ENCODE results near the gene FBXW4.

FBXW4 gene

DNA sequence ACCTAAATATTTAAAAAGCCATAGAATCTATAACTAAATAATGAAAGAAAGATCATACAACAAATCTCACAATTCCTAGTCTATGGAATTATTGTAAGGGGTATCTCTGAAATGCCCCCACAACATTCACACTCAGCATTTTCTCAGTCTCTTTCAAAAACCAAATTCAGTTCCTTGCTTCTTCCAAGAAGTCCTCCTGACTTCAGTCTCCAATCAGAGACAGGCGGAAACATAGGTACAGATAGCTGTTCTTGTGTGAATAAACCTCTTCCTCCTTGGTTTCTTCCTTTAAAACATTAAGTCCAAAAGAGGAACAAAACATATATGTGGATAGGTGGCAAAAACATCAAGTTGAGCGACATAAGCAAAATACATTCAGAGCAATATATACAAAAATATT is 13.9 kb upstream of the FBXW4 start:
- no peak for DNase-seq (ENCODE audit: extremely low spot score)
- ChIA-PET POLR2A (interaction anchor here (0.9 to 1.6 kb wide), 2 partner anchors 13 to 15 kb away, joined by 5 to 7 read pairs; partner anchors contain the start of gene FBXW4), CTCF (no interaction called here)
- TF ChIP-seq LEF1 (IDR thresholded peaks at IDR 0.05; ENCODE audit: borderline replicate concordance) = no peak
- no peak for TF ChIP-seq ARNT (IDR thresholded peaks at IDR 0.05)
- TF ChIP-seq L3MBTL2 (conservative IDR thresholded peaks at IDR 0.05) = no peak
- no peak for TF ChIP-seq CTBP1 (IDR thresholded peaks at IDR 0.05; ENCODE audit: borderline replicate concordance)
- TF ChIP-seq TARDBP (IDR thresholded peaks at IDR 0.05) = no peak
- no peak for TF ChIP-seq SUZ12 (IDR thresholded peaks at IDR 0.05)
- no peak for TF ChIP-seq FOXM1 (IDR thresholded peaks at IDR 0.05; ENCODE audit: borderline replicate concordance)
- no peak for TF ChIP-seq BHLHE40 (IDR thresholded peaks at IDR 0.05; ENCODE audit: borderline replicate concordance)
- no peak for TF ChIP-seq FOXK2 (IDR thresholded peaks at IDR 0.05)

- TF ChIP-seq FOXM1 (IDR thresholded peaks at IDR 0.05; ENCODE audit: borderline replicate concordance) = no peak
- no peak for TF ChIP-seq FOXK2 (IDR thresholded peaks at IDR 0.05)
- no peak for TF ChIP-seq ELF4 (IDR thresholded peaks at IDR 0.05)
- TF ChIP-seq TARDBP (IDR thresholded peaks at IDR 0.05) = no peak
- no peak for TF ChIP-seq BHLHE40 (IDR thresholded peaks at IDR 0.05; ENCODE audit: borderline replicate concordance)
- no peak for TF ChIP-seq LEF1 (IDR thresholded peaks at IDR 0.05; ENCODE audit: borderline replicate concordance)
- no peak for TF ChIP-seq NFRKB (IDR thresholded peaks at IDR 0.05)
- no peak for TF ChIP-seq CTBP1 (IDR thresholded peaks at IDR 0.05; ENCODE audit: borderline replicate concordance)
- no peak for TF ChIP-seq ZNF384 (IDR thresholded peaks at IDR 0.05)
- no peak for TF ChIP-seq HDGF (IDR thresholded peaks at IDR 0.05; ENCODE audit: borderline replicate concordance)
- no peak for TF ChIP-seq ARNT (IDR thresholded peaks at IDR 0.05)
- no peak for TF ChIP-seq FOXA1 (IDR thresholded peaks at IDR 0.05)
- TF ChIP-seq L3MBTL2 (conservative IDR thresholded peaks at IDR 0.05) = no peak
- no peak for DNase-seq (ENCODE audit: extremely low spot score)
- ChIA-PET POLR2A (no interaction called here), CTCF (no interaction called here)
Measured at GRCh38 chr10:101708073-101708472, 13.1 kb upstream of the FBXW4 start.

DNA sequence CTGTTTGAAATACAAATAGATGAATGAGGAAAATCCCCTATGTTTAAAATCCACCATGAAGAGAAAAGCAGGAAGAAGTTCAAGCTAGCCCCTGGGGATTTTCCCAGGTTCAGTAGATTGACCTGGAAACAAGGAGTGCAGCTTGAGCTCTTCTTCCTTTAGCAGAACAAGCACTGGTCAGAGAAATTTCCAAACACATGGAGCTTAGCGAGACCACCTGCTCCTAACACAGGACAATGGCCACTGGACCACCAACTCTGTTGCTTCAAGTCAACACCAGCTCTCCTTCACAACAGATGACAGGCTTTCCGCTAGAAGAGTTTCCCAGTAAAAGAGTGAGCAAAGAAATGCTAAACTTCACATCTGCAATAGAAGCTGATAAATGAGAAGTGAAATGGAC is 9.4 kb upstream of the FBXW4 start:
- DNase-seq (ENCODE audit: extremely low spot score) = no peak
- no peak for TF ChIP-seq ZNF384 (IDR thresholded peaks at IDR 0.05)
- no peak for TF ChIP-seq BHLHE40 (IDR thresholded peaks at IDR 0.05; ENCODE audit: borderline replicate concordance)
- ChIA-PET CTCF (interaction anchor here (1.3 kb wide), 1 partner anchor 137 kb away, joined by 3 read pairs; no protein-coding TSS in a partner anchor), POLR2A (no interaction called here)

GRCh38 chr10:101696632-101697031 is 1.7 kb upstream of the FBXW4 start:
- CTCF ChIA-PET = no interaction called here
- TF ChIP-seq FOXA1 (IDR thresholded peaks at IDR 0.05) (no peak), ELF4 (IDR thresholded peaks at IDR 0.05) (no peak), TARDBP (IDR thresholded peaks at IDR 0.05) (no peak), ARNT (IDR thresholded peaks at IDR 0.05) (no peak), BHLHE40 (IDR thresholded peaks at IDR 0.05; ENCODE audit: borderline replicate concordance) (no peak), CTBP1 (IDR thresholded peaks at IDR 0.05; ENCODE audit: borderline replicate concordance) (no peak), SP1 (IDR thresholded peaks at IDR 0.05) (no peak), L3MBTL2 (conservative IDR thresholded peaks at IDR 0.05) (no peak), ZNF384 (IDR thresholded peaks at IDR 0.05) (no peak), HDGF (IDR thresholded peaks at IDR 0.05; ENCODE audit: borderline replicate concordance) (no peak)

DNA sequence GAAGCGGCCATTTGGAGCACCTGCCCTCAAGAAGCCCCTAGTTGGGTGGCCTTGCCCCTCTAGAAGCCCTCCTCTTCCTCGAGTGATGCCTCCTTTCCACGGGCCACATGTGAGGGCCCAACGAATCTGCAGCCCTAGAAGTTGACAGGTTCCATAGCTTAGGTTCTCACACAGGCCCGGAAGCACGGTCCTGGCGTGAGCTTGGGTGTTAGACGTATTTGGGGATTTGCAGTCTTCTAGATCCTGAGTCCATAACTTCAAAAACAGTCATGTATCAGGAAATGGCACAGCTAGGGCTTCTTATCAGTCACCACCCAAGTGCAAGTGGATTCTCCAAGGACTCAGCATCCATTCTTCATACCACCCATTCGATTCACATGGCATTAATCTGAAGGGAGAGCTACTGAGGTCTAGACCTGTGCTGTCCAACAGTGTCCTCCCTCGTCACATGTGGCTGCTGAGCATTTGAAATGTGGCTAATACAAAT is 477 bp upstream of the FBXW4 start:
- peak; percentile 35 for TF ChIP-seq L3MBTL2 (conservative IDR thresholded peaks at IDR 0.05)
- peak; percentile 80; the same call in 1 of the 2 replicates for TF ChIP-seq HDGF (IDR thresholded peaks at IDR 0.05; ENCODE audit: borderline replicate concordance)
- no peak for TF ChIP-seq ZNF384 (IDR thresholded peaks at IDR 0.05)
- TF ChIP-seq FOXK2 (IDR thresholded peaks at IDR 0.05) = no peak
- DNase-seq (ENCODE audit: extremely low spot score) = no peak
- CTCF ChIA-PET = interaction anchor here (1.1 kb wide), 1 partner anchor 14 kb away, joined by 3 read pairs; no protein-coding TSS in a partner anchor

More at GRCh38 chr10:101696632-101697031, 1.7 kb upstream of the FBXW4 start:
- DNase-seq (ENCODE audit: extremely low spot score) = no peak
- POLR2A ChIA-PET = no interaction called here

DNA sequence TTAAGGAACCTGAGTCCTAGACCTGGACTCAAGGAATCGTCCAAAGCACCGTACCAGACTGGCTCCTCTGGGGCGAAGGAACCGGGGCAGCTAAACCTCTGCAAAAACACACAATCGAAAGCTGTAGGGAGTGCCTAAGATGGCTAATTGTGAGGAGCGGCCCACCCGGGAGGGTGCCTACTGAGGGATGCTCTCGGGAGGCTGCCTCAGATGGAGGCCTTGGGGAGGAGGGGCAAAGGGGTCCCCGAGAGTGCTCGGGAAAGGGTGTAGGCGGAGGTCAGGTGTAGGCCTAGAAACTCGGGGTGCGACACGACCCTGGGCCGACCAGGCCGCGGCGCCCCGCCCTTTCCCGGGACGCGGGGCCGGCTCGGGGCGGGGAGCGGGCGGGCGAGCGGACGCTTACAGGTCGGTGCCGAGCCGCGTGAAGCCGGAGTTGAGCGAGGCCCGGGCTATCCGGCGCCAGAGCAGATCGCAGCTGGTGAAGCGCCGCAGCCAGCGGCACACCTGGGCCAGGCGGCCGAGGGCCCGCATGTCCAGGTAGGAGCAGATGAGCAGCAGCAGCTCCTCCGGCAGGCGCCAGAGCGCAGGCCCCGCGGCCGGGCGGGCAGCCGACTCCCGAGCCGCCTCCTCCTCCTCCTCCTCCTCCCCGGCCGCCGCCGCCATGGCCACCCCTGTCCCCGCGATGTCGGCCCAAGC is 844 bp downstream of the FBXW4 start:
- POLR2A ChIA-PET = interaction anchor here (0.7 to 1.9 kb wide), 7 partner anchors 11 to 91 kb away, joined by 3 to 7 read pairs (median 4); no protein-coding TSS in a partner anchor

More for the DNA sequence above, 477 bp upstream of the FBXW4 start:
- POLR2A ChIA-PET = interaction anchor here (0.8 to 1.2 kb wide), 2 partner anchors 12 to 14 kb away, joined by 3 to 5 read pairs; no protein-coding TSS in a partner anchor

More for the DNA sequence above, 844 bp downstream of the FBXW4 start:
- CTCF ChIA-PET = interaction anchor here (1.9 kb wide), 1 partner anchor 92 kb away, joined by 5 read pairs; no protein-coding TSS in a partner anchor
- TF ChIP-seq CTBP1 (IDR thresholded peaks at IDR 0.05; ENCODE audit: borderline replicate concordance) (no peak), TARDBP (IDR thresholded peaks at IDR 0.05) (no peak), BHLHE40 (IDR thresholded peaks at IDR 0.05; ENCODE audit: borderline replicate concordance) (no peak), SUZ12 (IDR thresholded peaks at IDR 0.05) (no peak), FOXM1 (IDR thresholded peaks at IDR 0.05; ENCODE audit: borderline replicate concordance) (no peak), FOXA1 (IDR thresholded peaks at IDR 0.05) (no peak), PKNOX1 (IDR thresholded peaks at IDR 0.05) (no peak), SP1 (IDR thresholded peaks at IDR 0.05) (no peak), ELF4 (IDR thresholded peaks at IDR 0.05) (no peak), FOXK2 (IDR thresholded peaks at IDR 0.05) (no peak), NFRKB (IDR thresholded peaks at IDR 0.05) (no peak), ARNT (IDR thresholded peaks at IDR 0.05) (no peak), LEF1 (IDR thresholded peaks at IDR 0.05; ENCODE audit: borderline replicate concordance) (no peak), ZNF384 (IDR thresholded peaks at IDR 0.05) (no peak)
- peak; percentile 56 for DNase-seq (ENCODE audit: extremely low spot score)

All from HEK293T (cell line).